ENCODE data around the gene GTF2H1.

The GTF2H1 gene

GRCh38 chr11:18364495-18365073 is 42.2 kb downstream of the GTF2H1 start:
- TF ChIP-seq CTCF (IDR thresholded peaks at IDR 0.05; ENCODE audit: insufficient read depth, low read length, missing control alignments) = no peak
- CTCF ChIA-PET = interaction anchor here (1.8 kb wide), 1 partner anchor 9 kb away, joined by 5 read pairs; no protein-coding TSS in a partner anchor
- DNase-seq (ENCODE audit: low read depth, low spot score) = no peak
- POLR2A ChIA-PET = interaction anchor here (0.7 kb wide), 2 partner anchors 18 to 29 kb away, joined by 3 to 4 read pairs; partner anchors contain the start of gene LDHA
- no peak overlapping the region for H3K4me3 ChIP-seq (ENCODE audit: low read depth, low read length)

- ChIA-PET POLR2A (interaction anchor here (0.7 kb wide), 1 partner anchor 31 kb away, joined by 3 read pairs; no protein-coding TSS in a partner anchor), CTCF (interaction anchor here (1.0 kb wide), 1 partner anchor 8 kb away, joined by 3 read pairs; no protein-coding TSS in a partner anchor)
- no peak for DNase-seq (ENCODE audit: low read depth, low spot score)
- H3K4me3 ChIP-seq (ENCODE audit: low read depth, low read length) = no peak overlapping the region
- no peak for TF ChIP-seq CTCF (IDR thresholded peaks at IDR 0.05; ENCODE audit: insufficient read depth, low read length, missing control alignments)
Observed at GRCh38 chr11:18365741-18366140, 43.4 kb downstream of the GTF2H1 start.

GRCh38 chr11:18366286-18366685 is 43.9 kb downstream of the GTF2H1 start:
- ChIA-PET CTCF (no interaction called here), POLR2A (interaction anchor here (0.7 kb wide), 1 partner anchor 30 kb away, joined by 3 read pairs; no protein-coding TSS in a partner anchor)
- no peak for TF ChIP-seq CTCF (IDR thresholded peaks at IDR 0.05; ENCODE audit: insufficient read depth, low read length, missing control alignments)
- no peak for DNase-seq (ENCODE audit: low read depth, low spot score)
- no peak overlapping the region for H3K4me3 ChIP-seq (ENCODE audit: low read depth, low read length)

- no peak for TF ChIP-seq CTCF (IDR thresholded peaks at IDR 0.05; ENCODE audit: insufficient read depth, low read length, missing control alignments)
- no peak for DNase-seq (ENCODE audit: low read depth, low spot score)
- POLR2A ChIA-PET = interaction anchor here (0.6 to 2.8 kb wide), 4 partner anchors 16 to 46 kb away, joined by 3 to 15 read pairs (median 8); partner anchors contain the start of gene LDHA
- H3K4me3 ChIP-seq (ENCODE audit: low read depth, low read length) = no peak overlapping the region
- CTCF ChIA-PET = interaction anchor here (1.0 kb wide), 1 partner anchor 19 kb away, joined by 3 read pairs; no protein-coding TSS in a partner anchor
Observed at GRCh38 chr11:18367431-18367830, 45.1 kb downstream of the GTF2H1 start.

GRCh38 chr11:18368221-18368620 is 45.9 kb downstream of the GTF2H1 start:
- DNase-seq (ENCODE audit: low read depth, low spot score) = no peak
- no peak overlapping the region for H3K4me3 ChIP-seq (ENCODE audit: low read depth, low read length)
- TF ChIP-seq CTCF (IDR thresholded peaks at IDR 0.05; ENCODE audit: insufficient read depth, low read length, missing control alignments) = no peak
- ChIA-PET CTCF (interaction anchor here (1.0 kb wide), 1 partner anchor 20 kb away, joined by 3 read pairs; no protein-coding TSS in a partner anchor), POLR2A (interaction anchor here (1.0 to 2.8 kb wide), 3 partner anchors 15 to 28 kb away, joined by 3 to 15 read pairs (median 14); partner anchors contain the start of gene LDHA)

- POLR2A ChIA-PET = interaction anchor here (1.1 to 2.8 kb wide), 2 partner anchors 14 to 26 kb away, joined by 4 to 15 read pairs; no protein-coding TSS in a partner anchor
- TF ChIP-seq CTCF (IDR thresholded peaks at IDR 0.05; ENCODE audit: insufficient read depth, low read length, missing control alignments) = no peak
- no peak overlapping the region for H3K4me3 ChIP-seq (ENCODE audit: low read depth, low read length)
- CTCF ChIA-PET = no interaction called here
- no peak for DNase-seq (ENCODE audit: low read depth, low spot score)
Observed at GRCh38 chr11:18369398-18369797, 47.0 kb downstream of the GTF2H1 start.
